ENCODE data around the gene ASB8. TPM values are rescaled to one million over a fixed set of nuclear protein-coding genes. Genes with fewer than 3 reads are reported as not detected.
A peak's percentile ranks its signal among the peaks of the same experiment; 100 is the strongest.

The ASB8 gene
- total and polyA plus RNA-seq, 4 donors, result 33.1 to 55.3 (median 46.0) TPM

GRCh38 chr12:48197971-48198671 is 40.8 kb upstream of the ASB8 start:
- H3K27ac ChIP-seq (ENCODE audit: low read depth, low read length), result peak overlapping the region; percentile 99
- no peaks in the 10 kb centered on the region for H3K36me3 ChIP-seq (ENCODE audit: control insufficient read depth, insufficient read depth, low read length)
- H3K9me3 ChIP-seq (ENCODE audit: control insufficient read depth, insufficient read depth, low read length), result no peaks in the 10 kb centered on the region
- no peaks in the 10 kb centered on the region for H3K27me3 ChIP-seq (ENCODE audit: control insufficient read depth, insufficient read depth, low read length)
- WGBS (ENCODE audit: insufficient coverage), result under 1% methylated on average over 39 of the region's 39 CpGs
- peak; percentile 85 to 98 (median 88) for DNase-seq (ENCODE audit: low read depth in 4 of 6, low spot score in 6 of 6)
- H3K4me3 ChIP-seq (ENCODE audit: low read depth, low read length), result peak overlapping the region; percentile 93
- H3K4me1 ChIP-seq (ENCODE audit: control insufficient read depth, insufficient read depth, low read length), result peaks cover 16% of the 10 kb centered on the region

DNA sequence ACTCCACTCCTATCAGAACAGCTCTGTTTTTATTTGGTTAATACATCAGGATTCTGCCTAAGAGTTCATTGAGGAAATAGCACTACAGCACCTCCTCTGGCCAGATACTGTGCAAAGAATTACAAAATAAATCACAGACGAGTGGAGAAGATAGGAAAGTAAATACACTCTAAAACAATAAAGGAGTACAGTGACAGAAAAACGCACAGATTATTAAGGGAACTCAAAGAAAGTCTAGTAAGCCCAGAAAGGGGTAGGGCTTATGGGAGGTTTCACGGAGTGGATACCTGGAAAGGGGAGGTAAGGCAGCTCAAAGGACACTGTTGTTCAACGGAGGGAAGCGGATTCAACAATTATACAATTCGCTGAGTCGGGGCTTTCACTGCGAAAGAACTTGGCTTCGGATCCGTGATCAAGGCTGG is 40.2 kb upstream of the ASB8 start:
- WGBS (ENCODE audit: insufficient coverage), result 0% methylated on average over 9 of the region's 10 CpGs

GRCh38 chr12:48194799-48195201 is 37.5 kb upstream of the ASB8 start:
- H3K4me1 ChIP-seq (ENCODE audit: control insufficient read depth, insufficient read depth, low read length), result peaks cover 19% of the 10 kb centered on the region
- no peaks in the 10 kb centered on the region for H3K27me3 ChIP-seq (ENCODE audit: control insufficient read depth, insufficient read depth, low read length)
- peak overlapping the region; percentile 38 for H3K27ac ChIP-seq (ENCODE audit: low read depth, low read length)
- DNase-seq (ENCODE audit: low read depth in 4 of 6, low spot score in 6 of 6), result no peak
- 75% methylated on average over 1 of the region's 1 CpG for WGBS (ENCODE audit: insufficient coverage)
- no peak overlapping the region for H3K4me3 ChIP-seq (ENCODE audit: low read depth, low read length)
- no peaks in the 10 kb centered on the region for H3K36me3 ChIP-seq (ENCODE audit: control insufficient read depth, insufficient read depth, low read length)
- H3K9me3 ChIP-seq (ENCODE audit: control insufficient read depth, insufficient read depth, low read length), result no peaks in the 10 kb centered on the region

More for the DNA sequence above, 40.2 kb upstream of the ASB8 start:
- peak overlapping the region; percentile 99 for H3K27ac ChIP-seq (ENCODE audit: low read depth, low read length)
- peak overlapping the region; percentile 93 for H3K4me3 ChIP-seq (ENCODE audit: low read depth, low read length)
- H3K9me3 ChIP-seq (ENCODE audit: control insufficient read depth, insufficient read depth, low read length), result no peaks in the 10 kb centered on the region
- peak in 2 of 6 donors; percentile 74 to 89 for DNase-seq (ENCODE audit: low read depth in 4 of 6, low spot score in 6 of 6)
- no peaks in the 10 kb centered on the region for H3K36me3 ChIP-seq (ENCODE audit: control insufficient read depth, insufficient read depth, low read length)
- H3K27me3 ChIP-seq (ENCODE audit: control insufficient read depth, insufficient read depth, low read length), result no peaks in the 10 kb centered on the region
- H3K4me1 ChIP-seq (ENCODE audit: control insufficient read depth, insufficient read depth, low read length), result peaks cover 16% of the 10 kb centered on the region

GRCh38 chr12:48193623-48194022 is 36.3 kb upstream of the ASB8 start:
- H3K27me3 ChIP-seq (ENCODE audit: control insufficient read depth, insufficient read depth, low read length), result no peaks in the 10 kb centered on the region
- DNase-seq (ENCODE audit: low read depth in 4 of 6, low spot score in 6 of 6), result no peak
- peaks cover 14% of the 10 kb centered on the region for H3K4me1 ChIP-seq (ENCODE audit: control insufficient read depth, insufficient read depth, low read length)
- WGBS (ENCODE audit: insufficient coverage), result 45% methylated on average over 2 of the region's 2 CpGs
- H3K36me3 ChIP-seq (ENCODE audit: control insufficient read depth, insufficient read depth, low read length), result no peaks in the 10 kb centered on the region
- H3K9me3 ChIP-seq (ENCODE audit: control insufficient read depth, insufficient read depth, low read length), result no peaks in the 10 kb centered on the region
- H3K27ac ChIP-seq (ENCODE audit: low read depth, low read length), result peak overlapping the region; percentile 82
- H3K4me3 ChIP-seq (ENCODE audit: low read depth, low read length), result no peak overlapping the region

- no peak for DNase-seq (ENCODE audit: low read depth in 4 of 6, low spot score in 6 of 6)
- H3K27me3 ChIP-seq (ENCODE audit: control insufficient read depth, insufficient read depth, low read length), result no peaks in the 10 kb centered on the region
- H3K27ac ChIP-seq (ENCODE audit: low read depth, low read length), result peak overlapping the region; percentile 82
- no peaks in the 10 kb centered on the region for H3K36me3 ChIP-seq (ENCODE audit: control insufficient read depth, insufficient read depth, low read length)
- peaks cover 10% of the 10 kb centered on the region for H3K4me1 ChIP-seq (ENCODE audit: control insufficient read depth, insufficient read depth, low read length)
- no CpG with 5 or more reads among the region's 1 CpG for WGBS (ENCODE audit: insufficient coverage)
- H3K4me3 ChIP-seq (ENCODE audit: low read depth, low read length), result no peak overlapping the region
- H3K9me3 ChIP-seq (ENCODE audit: control insufficient read depth, insufficient read depth, low read length), result no peaks in the 10 kb centered on the region
Observed at GRCh38 chr12:48192861-48193260, 35.5 kb upstream of the ASB8 start.

DNA sequence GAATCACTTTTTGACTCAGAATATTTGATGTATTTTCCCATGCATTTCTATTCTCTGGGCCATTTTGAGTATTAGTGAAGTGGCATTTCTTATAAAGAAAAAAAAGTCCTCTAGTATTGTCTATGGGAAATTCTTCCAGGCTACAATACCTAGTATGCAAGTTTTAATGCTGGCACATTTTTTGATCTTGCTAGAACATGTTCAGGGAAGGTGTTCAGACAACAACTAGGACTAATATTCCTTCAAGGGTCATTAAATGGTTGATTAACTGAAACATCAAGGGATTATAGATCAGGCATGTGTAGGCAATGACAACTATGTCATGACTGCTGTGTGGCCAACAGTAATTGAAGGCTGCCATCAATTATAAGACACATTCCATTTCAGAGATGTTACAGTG is 33.8 kb upstream of the ASB8 start:
- H3K27ac ChIP-seq (ENCODE audit: low read depth, low read length), result no peak overlapping the region
- H3K4me3 ChIP-seq (ENCODE audit: low read depth, low read length), result no peak overlapping the region
- no peaks in the 10 kb centered on the region for H3K36me3 ChIP-seq (ENCODE audit: control insufficient read depth, insufficient read depth, low read length)
- H3K4me1 ChIP-seq (ENCODE audit: control insufficient read depth, insufficient read depth, low read length), result peaks cover 11% of the 10 kb centered on the region
- no peak for DNase-seq (ENCODE audit: low read depth in 4 of 6, low spot score in 6 of 6)
- H3K27me3 ChIP-seq (ENCODE audit: control insufficient read depth, insufficient read depth, low read length), result no peaks in the 10 kb centered on the region
- H3K9me3 ChIP-seq (ENCODE audit: control insufficient read depth, insufficient read depth, low read length), result no peaks in the 10 kb centered on the region

- Histone ChIP-seq H3K4me3 (ENCODE audit: low read depth, low read length) (no peak overlapping the region), H3K4me1 (ENCODE audit: control insufficient read depth, insufficient read depth, low read length) (peaks cover 24% of the 10 kb centered on the region), H3K9me3 (ENCODE audit: control insufficient read depth, insufficient read depth, low read length) (no peaks in the 10 kb centered on the region), H3K27ac (ENCODE audit: low read depth, low read length) (no peak overlapping the region), H3K27me3 (ENCODE audit: control insufficient read depth, insufficient read depth, low read length) (no peaks in the 10 kb centered on the region), H3K36me3 (ENCODE audit: control insufficient read depth, insufficient read depth, low read length) (no peaks in the 10 kb centered on the region)
- peak in 4 of 6 donors; percentile 75 to 96 (median 86) for DNase-seq (ENCODE audit: low read depth in 4 of 6, low spot score in 6 of 6)
- 13% methylated on average over 2 of the region's 6 CpGs for WGBS (ENCODE audit: insufficient coverage)
Observed at GRCh38 chr12:48189331-48190125, 32.2 kb upstream of the ASB8 start.

DNA sequence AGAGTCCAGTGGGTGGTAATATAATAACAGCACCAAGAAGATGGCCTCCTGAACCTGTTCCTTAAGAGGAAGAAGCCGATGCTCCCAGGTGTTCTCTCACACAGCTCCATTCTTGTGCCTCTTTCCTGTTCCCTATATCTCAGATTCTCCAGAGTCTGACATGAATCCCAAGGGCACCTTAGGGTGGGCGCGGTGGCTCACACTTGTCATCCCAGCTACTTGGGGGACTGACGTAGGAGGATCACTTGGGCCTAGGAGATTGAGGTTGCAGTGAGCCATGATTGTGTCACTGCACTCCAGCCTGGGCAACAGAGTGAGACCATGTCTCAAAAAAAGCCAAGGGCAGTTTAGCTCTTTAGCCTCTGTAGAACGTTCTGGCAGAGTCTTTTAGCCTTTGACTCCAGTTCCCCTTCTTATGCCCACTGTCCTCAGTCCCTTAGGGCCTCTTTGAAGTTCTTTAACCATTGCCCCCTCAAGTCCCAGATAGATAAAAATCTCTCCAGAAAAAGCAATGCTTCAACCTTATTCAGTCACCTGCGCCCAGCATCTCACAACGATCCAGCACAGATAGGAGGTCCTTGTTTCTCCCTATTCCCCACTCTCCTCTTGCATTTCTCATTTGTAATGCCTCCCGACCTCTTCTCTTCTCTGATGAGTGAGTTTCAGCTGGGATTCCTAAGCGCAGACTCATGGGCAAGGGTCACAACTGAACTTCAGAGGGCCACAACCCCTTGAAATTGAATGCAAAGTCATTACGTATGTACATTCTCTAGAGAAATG is 30.8 kb upstream of the ASB8 start:
- DNase-seq (ENCODE audit: low read depth in 4 of 6, low spot score in 6 of 6), result no peak
- H3K27me3 ChIP-seq (ENCODE audit: control insufficient read depth, insufficient read depth, low read length), result no peaks in the 10 kb centered on the region
- no peak overlapping the region for H3K4me3 ChIP-seq (ENCODE audit: low read depth, low read length)
- H3K4me1 ChIP-seq (ENCODE audit: control insufficient read depth, insufficient read depth, low read length), result peaks cover 34% of the 10 kb centered on the region
- WGBS (ENCODE audit: insufficient coverage), result 74% methylated on average over 7 of the region's 10 CpGs
- H3K9me3 ChIP-seq (ENCODE audit: control insufficient read depth, insufficient read depth, low read length), result no peaks in the 10 kb centered on the region
- no peaks in the 10 kb centered on the region for H3K36me3 ChIP-seq (ENCODE audit: control insufficient read depth, insufficient read depth, low read length)
- H3K27ac ChIP-seq (ENCODE audit: low read depth, low read length), result peak overlapping the region; percentile 47

GRCh38 chr12:48185181-48185919 is 28.0 kb upstream of the ASB8 start:
- Histone ChIP-seq H3K36me3 (ENCODE audit: control insufficient read depth, insufficient read depth, low read length) (no peaks in the 10 kb centered on the region), H3K9me3 (ENCODE audit: control insufficient read depth, insufficient read depth, low read length) (no peaks in the 10 kb centered on the region), H3K27me3 (ENCODE audit: control insufficient read depth, insufficient read depth, low read length) (no peaks in the 10 kb centered on the region), H3K4me1 (ENCODE audit: control insufficient read depth, insufficient read depth, low read length) (peaks cover 39% of the 10 kb centered on the region), H3K4me3 (ENCODE audit: low read depth, low read length) (peak overlapping the region; percentile 79), H3K27ac (ENCODE audit: low read depth, low read length) (peak overlapping the region; percentile 90)
- WGBS (ENCODE audit: insufficient coverage), result 25% methylated on average over 7 of the region's 10 CpGs
- peak in 2 of 6 donors; percentile 83 to 95 for DNase-seq (ENCODE audit: low read depth in 4 of 6, low spot score in 6 of 6)

Measured in spinal cord (tissue), 10 donors.